Fibroblast of the aortic adventitia (primary cell): Measurements from ENCODE around the gene PLEKHA3. TPM values are rescaled to one million over a fixed set of nuclear protein-coding genes. Genes with fewer than 3 reads are reported as not detected.

ENCODE experiments used
- DNase-seq: peaks from one replicate; pipeline ENCODE4 v3.0.0-alpha.2; 2010; ENCODE audit warnings: low read depth
- H3K4me3 ChIP-seq: 2 replicates; pipeline ENCODE4 v1.5.1; 2011; ENCODE audit warnings: low read depth, mild to moderate bottlenecking, control low read depth, low read length, moderate library complexity
- CTCF ChIP-seq: IDR thresholded peaks from 2 replicates; pipeline ENCODE4 v1.5.1; 2011; ENCODE audit warnings: mild to moderate bottlenecking, low read length, control low read depth, inconsistent platforms; ENCODE audit not compliant: insufficient read depth
- total RNA-seq: library from RNA; depleted of rRNA; stranded (reverse); fragments of >200 nt; gene quantifications from 2 replicates; pipeline ENCODE4 v1.2.3, GENCODE V29; 2012; ENCODE audit warnings: low replicate concordance

PLEKHA3 gene
- total RNA-seq, 1 donor: 10.0 TPM

GRCh38 chr2:178491612-178492011, 11.4 kb downstream of the PLEKHA3 start:
- no peak for DNase-seq
- no peak for TF ChIP-seq CTCF

GRCh38 chr2:178496049-178496448, 15.8 kb downstream of the PLEKHA3 start:
- no peak overlapping the region for H3K4me3 ChIP-seq
- no peak for DNase-seq

More at GRCh38 chr2:178491612-178492011, 11.4 kb downstream of the PLEKHA3 start:
- no peak overlapping the region for H3K4me3 ChIP-seq

GRCh38 chr2:178498137-178498536, 17.9 kb downstream of the PLEKHA3 start:
- H3K4me3 ChIP-seq: no peak overlapping the region
- no peak for DNase-seq
- TF ChIP-seq CTCF: no peak

More at GRCh38 chr2:178496049-178496448, 15.8 kb downstream of the PLEKHA3 start:
- no peak for TF ChIP-seq CTCF

GRCh38 chr2:178499640-178500039, 19.4 kb downstream of the PLEKHA3 start:
- no peak for DNase-seq
- no peak overlapping the region for H3K4me3 ChIP-seq
- no peak for TF ChIP-seq CTCF

- DNase-seq: no peak
- H3K4me3 ChIP-seq: no peak overlapping the region
- TF ChIP-seq CTCF: no peak
Measured at GRCh38 chr2:178502751-178503150, 22.5 kb downstream of the PLEKHA3 start.

GRCh38 chr2:178506101-178506500, 25.8 kb downstream of the PLEKHA3 start:
- no peak for DNase-seq
- no peak overlapping the region for H3K4me3 ChIP-seq
- TF ChIP-seq CTCF: no peak

GRCh38 chr2:178506524-178506923, 26.3 kb downstream of the PLEKHA3 start:
- no peak for DNase-seq
- no peak for TF ChIP-seq CTCF
- no peak overlapping the region for H3K4me3 ChIP-seq
